Glutamatergic neuron (in vitro differentiated cells): ENCODE results near the gene XYLT1. TPM values are rescaled to one million over a fixed set of nuclear protein-coding genes. Genes with fewer than 3 reads are reported as not detected.

Experiments used
- DNase-seq: peaks from one replicate; pipeline ENCODE4 v3.0.0; 2022
- H3K27ac Mint-ChIP-seq: one replicate; pipeline ENCODE4 v1.8.0; 2020; ENCODE audit warnings: mild to moderate bottlenecking, mixed read lengths, inconsistent platforms; ENCODE audit not compliant: unreplicated experiment
- H3K27me3 Mint-ChIP-seq: one replicate; pipeline ENCODE4 v1.8.0; 2020; ENCODE audit warnings: mild to moderate bottlenecking, moderate library complexity, mixed read lengths, inconsistent platforms; ENCODE audit not compliant: unreplicated experiment
- H3K36me3 Mint-ChIP-seq: one replicate; pipeline ENCODE4 v1.8.0; 2020; ENCODE audit warnings: mild to moderate bottlenecking, mixed read lengths, inconsistent platforms; ENCODE audit not compliant: unreplicated experiment
- H3K4me1 Mint-ChIP-seq: one replicate; pipeline ENCODE4 v1.8.0; 2020; ENCODE audit warnings: mild to moderate bottlenecking, low read depth, mixed read lengths, inconsistent platforms; ENCODE audit not compliant: unreplicated experiment
- H3K4me3 Mint-ChIP-seq: one replicate; pipeline ENCODE4 v1.8.0; 2020; ENCODE audit warnings: mild to moderate bottlenecking, mixed read lengths, inconsistent platforms; ENCODE audit not compliant: unreplicated experiment
- H3K9me3 Mint-ChIP-seq: one replicate; pipeline ENCODE4 v1.8.0; 2020; ENCODE audit warnings: mild to moderate bottlenecking, moderate library complexity, mixed read lengths, inconsistent platforms; ENCODE audit not compliant: unreplicated experiment
- CTCF ChIP-seq: fragments of 200-600 bp; sonication (generic); IDR thresholded peaks from one replicate; pipeline ENCODE4 v1.5.0; 2021; ENCODE audit not compliant: partially characterized antibody, unreplicated experiment
- total RNA-seq: library from RNA; stranded (reverse); fragmentation: NEBNext Ultra II Directional; extraction: Animal tissue kit (Norgen Biotek cat#: 25700); gene quantifications from one replicate; pipeline ENCODE4 v1.2.1, GENCODE V29; 2021; ENCODE audit not compliant: unreplicated experiment

Gene XYLT1
- total RNA-seq, 1 donor from 2014 or later, result 18.4 TPM

GRCh38 chr16:17469741-17470181 is 999 bp downstream of the XYLT1 start:
- Mint-ChIP-seq H3K9me3 (peaks cover 11% of the 10 kb centered on the region), H3K27me3 (peaks cover 10% of the 10 kb centered on the region), H3K4me1 (peaks cover 32% of the 10 kb centered on the region), H3K4me3 (peak overlapping the region; percentile 93), H3K36me3 (peaks cover 5% of the 10 kb centered on the region), H3K27ac (peak overlapping the region; percentile 73)
- no peak for TF ChIP-seq CTCF
- peak; percentile 43 for DNase-seq

DNA sequence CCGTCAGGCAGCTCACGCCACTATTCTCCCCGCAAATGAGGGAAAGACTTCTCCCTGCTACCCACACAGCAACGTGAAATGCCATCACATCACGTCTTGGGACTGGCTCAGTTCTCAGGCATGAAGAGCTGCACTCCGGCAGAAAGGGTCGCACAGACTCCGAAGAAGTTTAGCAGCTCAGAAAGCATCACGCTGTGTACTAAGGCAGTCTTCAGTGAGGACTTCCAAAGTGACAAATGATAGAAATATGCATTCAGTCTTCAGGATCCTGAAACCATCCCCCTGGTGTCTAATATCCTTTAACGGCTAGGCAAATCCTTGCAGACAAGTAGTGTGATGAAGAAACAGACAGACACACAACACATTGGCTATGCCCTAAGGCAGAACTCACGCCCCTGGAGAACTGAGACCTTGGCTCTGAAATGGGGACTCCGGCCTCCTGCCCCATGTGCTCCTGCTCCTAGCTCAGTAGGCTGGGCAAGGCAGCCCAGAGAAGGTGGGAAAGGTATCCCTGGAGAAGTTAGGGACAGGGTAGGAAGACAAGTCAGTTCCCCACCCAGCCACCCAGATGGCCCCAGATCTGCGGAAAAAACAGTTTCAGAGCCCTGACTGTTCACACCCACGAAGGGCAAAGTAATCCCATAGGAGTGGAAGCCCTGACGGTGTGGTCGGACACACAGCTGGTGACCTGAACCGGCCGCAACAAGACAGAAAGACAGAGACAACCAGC is 1.6 kb downstream of the XYLT1 start:
- H3K9me3 Mint-ChIP-seq, result peaks cover 11% of the 10 kb centered on the region
- H3K4me1 Mint-ChIP-seq, result peaks cover 32% of the 10 kb centered on the region
- H3K27ac Mint-ChIP-seq, result peak overlapping the region; percentile 73
- no peak for TF ChIP-seq CTCF
- peaks cover 5% of the 10 kb centered on the region for H3K36me3 Mint-ChIP-seq
- H3K4me3 Mint-ChIP-seq, result peak overlapping the region; percentile 93
- peak; percentile 24 for DNase-seq
- peaks cover 10% of the 10 kb centered on the region for H3K27me3 Mint-ChIP-seq

- peaks cover 10% of the 10 kb centered on the region for H3K27me3 Mint-ChIP-seq
- H3K4me1 Mint-ChIP-seq, result peaks cover 32% of the 10 kb centered on the region
- DNase-seq, result no peak
- no peak overlapping the region for H3K27ac Mint-ChIP-seq
- H3K9me3 Mint-ChIP-seq, result peaks cover 11% of the 10 kb centered on the region
- peak overlapping the region; percentile 93 for H3K4me3 Mint-ChIP-seq
- TF ChIP-seq CTCF, result no peak
- H3K36me3 Mint-ChIP-seq, result peaks cover 5% of the 10 kb centered on the region
Measured at GRCh38 chr16:17468611-17469010, 2.1 kb downstream of the XYLT1 start.

- peak; percentile 56 for TF ChIP-seq CTCF
- H3K4me1 Mint-ChIP-seq, result peaks cover 34% of the 10 kb centered on the region
Measured at GRCh38 chr16:17467923-17468540, 2.7 kb downstream of the XYLT1 start.

GRCh38 chr16:17466876-17467275 is 3.9 kb downstream of the XYLT1 start:
- H3K36me3 Mint-ChIP-seq, result peaks cover 5% of the 10 kb centered on the region
- no peak for DNase-seq
- peaks cover 13% of the 10 kb centered on the region for H3K27me3 Mint-ChIP-seq
- H3K27ac Mint-ChIP-seq, result no peak overlapping the region
- peaks cover 33% of the 10 kb centered on the region for H3K4me1 Mint-ChIP-seq
- no peak for TF ChIP-seq CTCF
- peaks cover 14% of the 10 kb centered on the region for H3K9me3 Mint-ChIP-seq
- peak overlapping the region; percentile 93 for H3K4me3 Mint-ChIP-seq

More at GRCh38 chr16:17467923-17468540, 2.7 kb downstream of the XYLT1 start:
- peaks cover 11% of the 10 kb centered on the region for H3K27me3 Mint-ChIP-seq
- peak overlapping the region; percentile 93 for H3K4me3 Mint-ChIP-seq
- peak; percentile 84 for DNase-seq
- H3K36me3 Mint-ChIP-seq, result peaks cover 5% of the 10 kb centered on the region
- H3K9me3 Mint-ChIP-seq, result peaks cover 12% of the 10 kb centered on the region
- H3K27ac Mint-ChIP-seq, result peak overlapping the region; percentile 26
